Keratinocyte (primary cell): Measurements from ENCODE around the gene ANKRD6.

Source experiments
- CTCF ChIP-seq, 3 experiments: IDR thresholded peaks in 1 of 3; conservative IDR thresholded peaks in 1 of 3; optimal IDR thresholded peaks in 1 of 3; 2 replicates in 2 of 3; 3 replicates in 1 of 3; pipeline versions ENCODE3 to v1.5.1; 2011; ENCODE audit warnings: low read length in 3 of 3, mild to moderate bottlenecking in 3 of 3, moderate library complexity in 2 of 3, control low read depth in 1 of 3, inconsistent platforms in 1 of 3; ENCODE audit not compliant: insufficient read depth in 2 of 3; ENCODE audit errors: extremely low read depth in 1 of 3
- EZH2 ChIP-seq: IDR thresholded peaks from one replicate; pipeline ENCODE4 v1.6.1; 2012; ENCODE audit warnings: inconsistent platforms, mild to moderate bottlenecking, low read length, moderate library complexity

GRCh38 chr6:89642956-89643355, 210.0 kb downstream of the ANKRD6 start:
- no peak for TF ChIP-seq CTCF (optimal IDR thresholded peaks at IDR 0.05 in 1 of 3, IDR thresholded peaks at IDR 0.05 in 1 of 3, conservative IDR thresholded peaks at IDR 0.05 in 1 of 3; ENCODE audit: extremely low read depth in 1 of 3, insufficient read depth in 2 of 3, low read length in 3 of 3)
- TF ChIP-seq EZH2: no peak
